H1 (cell line): ENCODE results near the gene HOXC5. TPM values are rescaled to one million over a fixed set of nuclear protein-coding genes. Genes with fewer than 3 reads are reported as not detected.

Experiments used
- CTCF ChIA-PET: fragments of 300-600 bp; sonication (Branson Sonifier 250); formaldehyde crosslinking; loops from one replicate; lab custom pipeline; 2021; ENCODE audit not compliant: partially characterized antibody; lab: Charles Lee
- POLR2A ChIA-PET: fragments of 300-600 bp; sonication (Branson Sonifier 250); formaldehyde crosslinking; loops from one replicate; lab custom pipeline; 2021; ENCODE audit warnings: inconsistent platforms; ENCODE audit not compliant: partially characterized antibody; lab: Charles Lee
- DNase-seq, 2 experiments: peaks; one replicate each; pipeline versions ENCODE4 v3.0.0 to v3.0.0-alpha.2; 2010 to 2022; ENCODE audit warnings: low spot score in 2 of 2, low read depth in 1 of 2, mixed read lengths in 1 of 2
- FAIRE-seq: peaks from 2 replicates; lab custom pipeline; 2011; peaks lifted over from hg19 to GRCh38; lab: Jason Lieb, UNC
- H2AFZ ChIP-seq: 2 replicates; pipeline ENCODE4 v1.8.1; 2012; ENCODE audit warnings: low read length, inconsistent platforms
- H2AK5ac ChIP-seq: 2 replicates; pipeline ENCODE4 v1.6.1; 2013; ENCODE audit warnings: low read depth, low read length
- H2BK120ac ChIP-seq: replicated peaks from 2 replicates; pipeline ENCODE3; 2013; ENCODE audit warnings: low read depth, low read length, inconsistent platforms
- H2BK12ac ChIP-seq: 2 replicates; pipeline ENCODE4 v1.6.1; 2013; ENCODE audit warnings: low read depth, low read length
- H2BK15ac ChIP-seq: 2 replicates; pipeline ENCODE4 v1.6.1; 2013; ENCODE audit warnings: low read length
- H2BK20ac ChIP-seq: 2 replicates; pipeline ENCODE4 v1.6.1; 2013; ENCODE audit warnings: low read length
- H2BK5ac ChIP-seq: 2 replicates; pipeline ENCODE4 v1.6.1; 2013; ENCODE audit warnings: low read depth, low read length
- H3K14ac ChIP-seq: 2 replicates; pipeline ENCODE4 v1.6.1; 2013; ENCODE audit warnings: inconsistent platforms; ENCODE audit not compliant: insufficient read length
- H3K18ac ChIP-seq: 2 replicates; pipeline ENCODE4 v1.6.1; 2013; ENCODE audit warnings: low read length; ENCODE audit errors: extremely low read depth
- H3K23ac ChIP-seq: 2 replicates; pipeline ENCODE4 v1.6.1; 2013; ENCODE audit warnings: inconsistent platforms; ENCODE audit not compliant: insufficient read length
- H3K23me2 ChIP-seq: 2 replicates; pipeline ENCODE4 v1.6.1; 2013; ENCODE audit warnings: low read depth, low read length
- H3K27ac ChIP-seq: 2 replicates; pipeline ENCODE4 v1.6.1; 2011; ENCODE audit warnings: low read depth, low read length, inconsistent platforms
- H3K27me3 ChIP-seq, 4 experiments: replicated peaks in 1 of 4; 1 replicate in 1 of 4; 2 replicates in 3 of 4; pipeline versions ENCODE4 v1.6.1 to v1.8.1; 2011 to 2013; ENCODE audit warnings: low read length in 3 of 4, mild to moderate bottlenecking in 3 of 4, inconsistent platforms in 2 of 4, mixed read lengths in 2 of 4, moderate library complexity in 1 of 4; ENCODE audit not compliant: control insufficient read depth in 3 of 4, insufficient read depth in 3 of 4; ENCODE audit errors: extremely low read depth in 1 of 4
- H3K36me3 ChIP-seq, 4 experiments: 2 replicates each; pipeline versions ENCODE4 v1.6.1 to v1.8.1; 2011 to 2013; ENCODE audit warnings: mild to moderate bottlenecking in 4 of 4, low read length in 3 of 4, moderate library complexity in 2 of 4, control low read depth in 1 of 4, inconsistent platforms in 1 of 4; ENCODE audit not compliant: insufficient read depth in 4 of 4, control insufficient read depth in 2 of 4
- H3K4ac ChIP-seq: replicated peaks from 2 replicates; pipeline ENCODE3; 2013; ENCODE audit warnings: low read length, low read depth, mixed read lengths, inconsistent platforms; ENCODE audit not compliant: insufficient read length
- H3K4me1 ChIP-seq, 4 experiments: replicated peaks in 1 of 4; 1 replicate in 1 of 4; 2 replicates in 3 of 4; pipeline versions ENCODE4 v1.6.1 to v1.8.1; 2011 to 2013; ENCODE audit warnings: low read length in 3 of 4, inconsistent platforms in 2 of 4, mixed read lengths in 1 of 4; ENCODE audit not compliant: insufficient read depth in 4 of 4, control insufficient read depth in 3 of 4
- H3K4me2 ChIP-seq, 2 experiments: 2 replicates each; pipeline versions ENCODE4 v1.6.1 to v1.8.1; 2011 to 2013; ENCODE audit warnings: low read depth in 2 of 2, low read length in 2 of 2, control low read depth in 1 of 2, inconsistent platforms in 1 of 2, mild to moderate bottlenecking in 1 of 2; ENCODE audit not compliant: insufficient read depth in 1 of 2
- H3K4me3 ChIP-seq, 4 experiments: fragments of 200-600, 300-600 bp in 1 of 4; sonication (generic), shearing (Covaris generic), sonication (Bioruptor Twin) in 1 of 4; 2 replicates each; pipeline versions ENCODE4 v1.5.1 to v1.8.1; 2011 to 2016; ENCODE audit warnings: low read length in 4 of 4, low read depth in 3 of 4, control low read depth in 2 of 4, inconsistent platforms in 2 of 4, mild to moderate bottlenecking in 2 of 4, mixed read lengths in 1 of 4, moderate library complexity in 1 of 4; ENCODE audit not compliant: insufficient read depth in 2 of 4; ENCODE audit errors: extremely low read depth in 1 of 4
- H3K56ac ChIP-seq: replicated peaks from 2 replicates; pipeline ENCODE3; 2013; ENCODE audit warnings: low read depth, mild to moderate bottlenecking, mixed read lengths, low read length, inconsistent platforms; ENCODE audit not compliant: insufficient read length
- H3K79me1 ChIP-seq: 2 replicates; pipeline ENCODE4 v1.6.1; 2013; ENCODE audit warnings: low read depth, low read length, control low read depth
- H3K79me2 ChIP-seq, 2 experiments: 2 replicates each; pipeline versions ENCODE4 v1.6.1 to v1.8.1; 2012 to 2013; ENCODE audit warnings: low read length in 2 of 2, mild to moderate bottlenecking in 2 of 2, inconsistent platforms in 1 of 2; ENCODE audit not compliant: insufficient read depth in 2 of 2, control insufficient read depth in 1 of 2
- H3K9ac ChIP-seq, 4 experiments: replicated peaks in 1 of 4; 1 replicate in 1 of 4; 2 replicates in 3 of 4; pipeline versions ENCODE4 v1.6.1 to v1.8.1; 2011 to 2013; ENCODE audit warnings: low read depth in 3 of 4, low read length in 3 of 4, control low read depth in 2 of 4, mild to moderate bottlenecking in 2 of 4, moderate library complexity in 2 of 4, inconsistent platforms in 1 of 4; ENCODE audit errors: extremely low read depth in 1 of 4
- H3K9me3 ChIP-seq, 2 experiments: 2 replicates each; pipeline versions ENCODE4 v1.6.1 to v1.8.1; 2012 to 2013; ENCODE audit warnings: mild to moderate bottlenecking in 2 of 2, moderate library complexity in 2 of 2, control low read depth in 1 of 2, inconsistent platforms in 1 of 2, low read depth in 1 of 2, low read length in 1 of 2, mixed read lengths in 1 of 2; ENCODE audit not compliant: insufficient read depth in 2 of 2
- H4K20me1 ChIP-seq, 2 experiments: replicated peaks in 1 of 2; 2 replicates each; pipeline versions ENCODE3 to v1.8.1; 2011 to 2013; ENCODE audit warnings: inconsistent platforms in 2 of 2, low read length in 2 of 2, mild to moderate bottlenecking in 1 of 2; ENCODE audit not compliant: insufficient read depth in 2 of 2, control insufficient read depth in 1 of 2
- H4K5ac ChIP-seq: 2 replicates; pipeline ENCODE4 v1.6.1; 2013; ENCODE audit warnings: low read length, low read depth, mixed read lengths, inconsistent platforms; ENCODE audit not compliant: insufficient read length
- H4K8ac ChIP-seq: 2 replicates; pipeline ENCODE4 v1.8.0; 2013; ENCODE audit warnings: mild to moderate bottlenecking, moderate library complexity, low read length, inconsistent platforms; ENCODE audit not compliant: insufficient read depth; ENCODE audit errors: extremely low read depth
- H4K91ac ChIP-seq: replicated peaks from 2 replicates; pipeline ENCODE3; 2013; ENCODE audit warnings: low read length, mixed read lengths, inconsistent platforms; ENCODE audit not compliant: insufficient read length
- BRCA1 ChIP-seq: IDR thresholded peaks from 2 replicates; pipeline ENCODE4 v1.6.1; 2012; ENCODE audit warnings: low read depth, low read length, improper control_type of control experiment
- CTCF ChIP-seq, 3 experiments: IDR thresholded peaks; 1 replicate in 2 of 3; 2 replicates in 1 of 3; pipeline versions ENCODE4 v1.5.1 to v1.6.1; 2011; ENCODE audit warnings: low read length in 3 of 3, mild to moderate bottlenecking in 3 of 3, inconsistent platforms in 2 of 3, low read depth in 1 of 3, moderate library complexity in 1 of 3; ENCODE audit not compliant: insufficient read depth in 1 of 3; ENCODE audit errors: control extremely low read depth in 1 of 3
- EP300 ChIP-seq, 2 experiments: IDR thresholded peaks; 1 replicate in 1 of 2; 2 replicates in 1 of 2; pipeline ENCODE4 v1.6.1; 2011 to 2012; ENCODE audit warnings: low read depth in 2 of 2, low read length in 2 of 2, mild to moderate bottlenecking in 2 of 2, borderline replicate concordance in 1 of 2, inconsistent platforms in 1 of 2, moderate library complexity in 1 of 2
- FOSL1 ChIP-seq: IDR thresholded peaks from 2 replicates; pipeline ENCODE4 v1.6.1; 2011; ENCODE audit warnings: mild to moderate bottlenecking, low read depth, low read length, moderate library complexity; ENCODE audit not compliant: insufficient read depth
- GTF2F1 ChIP-seq: IDR thresholded peaks from 2 replicates; pipeline ENCODE4 v1.6.1; 2012; ENCODE audit warnings: low read depth, low read length, improper control_type of control experiment, borderline replicate concordance
- HDAC6 ChIP-seq: IDR thresholded peaks from one replicate; pipeline ENCODE4 v1.7.1; 2012; ENCODE audit warnings: low read depth, mild to moderate bottlenecking, inconsistent platforms, low read length, moderate library complexity
- KDM5A ChIP-seq: fragments of 200-600 bp; IDR thresholded peaks from 2 replicates; pipeline ENCODE4 v1.7.1; 2012; ENCODE audit warnings: mild to moderate bottlenecking, low read length, inconsistent platforms, mixed read lengths
- POLR2A ChIP-seq, 2 experiments: IDR thresholded peaks; 1 replicate in 1 of 2; 2 replicates in 1 of 2; pipeline ENCODE4 v1.6.1; 2011; ENCODE audit warnings: low read depth in 2 of 2, low read length in 2 of 2, mild to moderate bottlenecking in 2 of 2; ENCODE audit errors: control extremely low read depth in 1 of 2
- SRF ChIP-seq: IDR thresholded peaks from 2 replicates; pipeline ENCODE4 v1.6.1; 2011; ENCODE audit warnings: mild to moderate bottlenecking, low read depth, low read length, moderate library complexity
- SUZ12 ChIP-seq: fragments of 200-600 bp; sonication (generic); IDR thresholded peaks from 2 replicates; pipeline ENCODE4 v1.6.1; 2012; ENCODE audit warnings: mild to moderate bottlenecking, inconsistent platforms, low read length, moderate library complexity, mixed read lengths
- WGBS, 2 experiments: shearing (Covaris generic) in 1 of 2; methylation state at CpG; one replicate each; pipeline versions ENCODE4 v1.1.6 to v1.1.7; 2013 to 2015; ENCODE audit warnings: low lambda C conversion rate in 2 of 2, mixed read lengths in 2 of 2, inconsistent platforms in 1 of 2, low coverage in 1 of 2, missing lambda C conversion rate in 1 of 2; ENCODE audit not compliant: insufficient replicate concordance in 2 of 2, insufficient coverage in 1 of 2, insufficient read length in 1 of 2; ENCODE audit errors: extremely low coverage in 1 of 2, missing lambda C conversion rate in 1 of 2; 5-methylcytosine and 5-hydroxymethylcytosine counted together
- polyA plus RNA-seq, 7 experiments: library from polyadenylated mRNA; depleted of rRNA in 3 of 7; stranded (reverse) in 5 of 7; unstranded in 2 of 7; fragments of >200 nt in 5 of 7; fragments of 200-250 nt in 2 of 7; gene quantifications; 1 replicate in 5 of 7; 2 replicates in 1 of 7; 4 replicates in 1 of 7; pipeline versions ENCODE4 v1.2.1 to v1.2.3, GENCODE V29; 2011 to 2013; ENCODE audit warnings: missing spikeins in 2 of 7, mixed read lengths in 2 of 7
- total RNA-seq: library from RNA; stranded (reverse); fragmentation: NEBNext Ultra II Directional; extraction: Animal tissue kit (Norgen Biotek cat#: 25700); gene quantifications from 2 replicates; pipeline ENCODE4 v1.2.1, GENCODE V29; 2021

Gene HOXC5
- total and polyA plus RNA-seq, 2 of the 8 experiments (the other 6 are each of a cell fraction or from before 2014, with no cell fraction given): not detected

- peaks cover 0 to 12% (median 0%) of the 10 kb centered on the region in 4 experiments; a peak in 1 of 8 replicates for H3K36me3 ChIP-seq
- no peak overlapping the region for H2AFZ ChIP-seq
- CTCF ChIA-PET: interaction anchor here (0.5 to 4.3 kb wide), 27 partner anchors 9 to 827 kb away, joined by 3 to 30 read pairs (median 5); partner anchors contain the start of genes HOXC11, HOXC5 and HOXC9
- no peak overlapping the region for H2BK20ac ChIP-seq
- H2AK5ac ChIP-seq: 0 out of 2 replicates have a peak overlapping the region, but pooled peaks have one; percentile 7
- H3K4me1 ChIP-seq: peaks cover 0 to 15% (median 3%) of the 10 kb centered on the region in 4 experiments; a peak in 4 of 7 replicates
- peaks cover 2% of the 10 kb centered on the region; the same call in 1 of the 2 replicates for H3K23me2 ChIP-seq
- POLR2A ChIA-PET: interaction anchor here (0.6 to 1.4 kb wide), 7 partner anchors 9 to 312 kb away, joined by 3 to 8 read pairs (median 4); partner anchors contain the start of genes HOXC8 and HOXC9
- H3K4me2 ChIP-seq: no peak overlapping the region
- peaks cover 0 to 5% of the 10 kb centered on the region in 2 experiments; a peak in 1 of 4 replicates for H3K9me3 ChIP-seq
- H3K14ac ChIP-seq: no peak overlapping the region
- H2BK120ac ChIP-seq: no peak overlapping the region
- 6% methylated on average over 8 of the region's 8 CpGs; no CpG with 5 or more reads in 1 of the 2 experiments for WGBS, 2 experiments
- no peaks in the 10 kb centered on the region for H3K79me2 ChIP-seq
- FAIRE-seq (no peak), DNase-seq (no peak)
- H3K27me3 ChIP-seq: peaks cover 97 to 100% (median 100%) of the 10 kb centered on the region in 4 experiments
- no peak overlapping the region for H3K4me3 ChIP-seq
- peak overlapping the region; percentile 84 for H2BK12ac ChIP-seq
- H4K8ac ChIP-seq: no peak overlapping the region
- peaks cover 21 to 38% of the 10 kb centered on the region in 2 experiments for H4K20me1 ChIP-seq
- no peak overlapping the region for H3K23ac ChIP-seq
- H4K5ac ChIP-seq: no peak overlapping the region
- H2BK15ac ChIP-seq: peak overlapping the region; percentile 24; the same call in 1 of the 2 replicates
- H2BK5ac ChIP-seq: no peak overlapping the region
- H3K9ac ChIP-seq: no peak overlapping the region
- no peak overlapping the region for H3K4ac ChIP-seq
- H3K56ac ChIP-seq: no peak overlapping the region
- H3K27ac ChIP-seq: no peak overlapping the region
- no peak overlapping the region for H3K18ac ChIP-seq
- H4K91ac ChIP-seq: no peak overlapping the region
- no peaks in the 10 kb centered on the region for H3K79me1 ChIP-seq
- no peak for TF ChIP-seq FOSL1
- no peak for TF ChIP-seq GTF2F1
- no peak for TF ChIP-seq SRF
- TF ChIP-seq HDAC6: no peak
- no peak for TF ChIP-seq CTCF (IDR thresholded peaks at IDR 0.05; ENCODE audit: control extremely low read depth in 1 of 3, insufficient read depth in 1 of 3, low read depth in 1 of 3, low read length in 3 of 3)
- no peak for TF ChIP-seq POLR2A (IDR thresholded peaks at IDR 0.05; ENCODE audit: control extremely low read depth in 1 of 2, low read depth in 2 of 2, low read length in 2 of 2)
- no peak for TF ChIP-seq BRCA1
- TF ChIP-seq SUZ12: peak; percentile 85
- TF ChIP-seq KDM5A: no peak
- TF ChIP-seq EP300 (IDR thresholded peaks at IDR 0.05; ENCODE audit: borderline replicate concordance in 1 of 2, low read depth in 2 of 2, low read length in 2 of 2): no peak
Observed at GRCh38 chr12:53991077-53991460, 41.8 kb upstream of the HOXC5 start.
